GM23338 (cell line): ENCODE results near the gene CRYBG2.

Experiments
- CREB1 ChIP-seq: fragments of 250-450 bp; sonication (Bioruptor Pico); IDR thresholded peaks from 2 replicates; pipeline ENCODE4 v1.5.0; 2020; ENCODE audit warnings: low read depth, mild to moderate bottlenecking, moderate library complexity
- ETS1 ChIP-seq: IDR thresholded peaks from 2 replicates; pipeline ENCODE4 v1.6.1; 2016; ENCODE audit warnings: antibody characterized with exemption
- EZH2 ChIP-seq: fragments of 200-600 bp; sonication (generic); IDR thresholded peaks from one replicate; pipeline ENCODE4 v1.8.0; 2017; ENCODE audit warnings: antibody characterized with exemption, mild to moderate bottlenecking, low read depth; ENCODE audit not compliant: unreplicated experiment
- EZH2phosphoT487 ChIP-seq: fragments of 200-600 bp; sonication (generic); IDR thresholded peaks from one replicate; pipeline ENCODE4 v1.8.1; 2018; ENCODE audit warnings: antibody characterized with exemption; ENCODE audit not compliant: unreplicated experiment
- JUNB ChIP-seq: IDR thresholded peaks from one replicate; pipeline ENCODE4 v1.6.1; 2016; ENCODE audit warnings: antibody characterized with exemption; ENCODE audit not compliant: unreplicated experiment
- NANOG ChIP-seq: IDR thresholded peaks from 2 replicates; pipeline ENCODE4 v1.6.1; 2016; ENCODE audit warnings: antibody characterized with exemption, borderline replicate concordance
- POLR2AphosphoS5 ChIP-seq: IDR thresholded peaks from 2 replicates; pipeline ENCODE4 v1.6.1; 2016; ENCODE audit warnings: antibody characterized with exemption, low read depth
- STAT1 ChIP-seq: IDR thresholded peaks from one replicate; pipeline ENCODE4 v1.6.1; 2016; ENCODE audit warnings: antibody characterized with exemption; ENCODE audit not compliant: unreplicated experiment
- ZNF114 ChIP-seq: fragments of 250-450 bp; sonication (Bioruptor Pico); IDR thresholded peaks from 2 replicates; pipeline ENCODE4 v1.5.0; 2020; ENCODE audit warnings: mild to moderate bottlenecking, moderate library complexity
- ZNF331 ChIP-seq: fragments of 250-450 bp; sonication (Bioruptor Pico); IDR thresholded peaks from 2 replicates; pipeline ENCODE4 v1.5.0; 2020; ENCODE audit warnings: low read depth, mild to moderate bottlenecking, moderate library complexity
- TF ChIP-seq, protein P1 (sequence below), 2 experiments: fragments of 200-600 bp in 1 of 2; sonication (generic) in 1 of 2; conservative IDR thresholded peaks; 2 replicates each; pipeline versions ENCODE4 v1.5.1 to v1.6.1; 2016 to 2017; ENCODE audit warnings: antibody characterized with exemption in 2 of 2, low read depth in 2 of 2, mild to moderate bottlenecking in 2 of 2, moderate library complexity in 1 of 2
- TF ChIP-seq, protein P2 (sequence below): IDR thresholded peaks from one replicate; pipeline ENCODE4 v1.6.1; 2018; ENCODE audit warnings: antibody characterized with exemption; ENCODE audit not compliant: unreplicated experiment
- TF ChIP-seq, protein P3 (sequence below): fragments of 250-450 bp; sonication (Bioruptor Pico); IDR thresholded peaks from 2 replicates; pipeline ENCODE4 v1.5.0; 2020; ENCODE audit warnings: mild to moderate bottlenecking, moderate library complexity

DNA sequence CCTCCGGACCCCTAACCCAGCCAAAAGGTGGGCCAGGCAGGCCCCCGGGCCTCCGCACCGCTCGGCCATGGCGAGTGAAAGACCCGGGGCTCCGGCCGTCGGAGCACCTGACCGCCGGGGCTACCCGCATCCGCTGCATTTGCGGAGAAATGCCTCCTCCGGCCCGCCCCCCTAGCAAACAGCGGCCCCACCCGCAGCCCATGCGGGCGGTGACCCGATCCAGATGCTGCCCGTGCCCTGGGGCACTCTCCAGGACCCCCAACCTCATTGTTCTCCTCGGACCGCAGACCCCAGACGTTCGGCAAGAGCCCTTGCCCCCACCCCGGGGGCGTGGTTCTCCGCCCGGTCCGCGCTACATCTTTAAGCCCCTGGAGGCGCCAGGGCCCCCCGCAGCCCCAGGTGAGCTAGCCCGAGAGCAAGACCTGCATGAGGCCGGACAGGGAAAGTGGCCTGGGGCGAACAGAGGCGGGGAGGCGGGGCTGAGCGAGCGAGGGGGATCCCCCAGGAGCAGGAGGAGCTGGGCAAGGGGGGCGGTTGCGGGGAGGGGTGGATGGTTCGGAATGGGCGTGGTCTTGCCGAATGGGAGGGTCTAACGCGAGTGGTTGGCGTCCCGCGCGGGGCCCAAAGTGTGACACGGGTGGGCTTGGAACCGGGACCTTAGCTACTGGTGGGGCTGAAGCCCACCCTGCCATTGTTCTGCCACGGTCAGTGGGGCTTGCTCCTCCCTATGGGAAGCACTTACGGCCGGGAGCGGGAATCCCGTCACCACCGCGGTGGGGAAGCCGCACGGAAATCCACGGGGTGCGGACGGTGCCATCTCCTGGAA, 6.3 kb upstream of the CRYBG2 start:
- TF ChIP-seq, protein P1, sequence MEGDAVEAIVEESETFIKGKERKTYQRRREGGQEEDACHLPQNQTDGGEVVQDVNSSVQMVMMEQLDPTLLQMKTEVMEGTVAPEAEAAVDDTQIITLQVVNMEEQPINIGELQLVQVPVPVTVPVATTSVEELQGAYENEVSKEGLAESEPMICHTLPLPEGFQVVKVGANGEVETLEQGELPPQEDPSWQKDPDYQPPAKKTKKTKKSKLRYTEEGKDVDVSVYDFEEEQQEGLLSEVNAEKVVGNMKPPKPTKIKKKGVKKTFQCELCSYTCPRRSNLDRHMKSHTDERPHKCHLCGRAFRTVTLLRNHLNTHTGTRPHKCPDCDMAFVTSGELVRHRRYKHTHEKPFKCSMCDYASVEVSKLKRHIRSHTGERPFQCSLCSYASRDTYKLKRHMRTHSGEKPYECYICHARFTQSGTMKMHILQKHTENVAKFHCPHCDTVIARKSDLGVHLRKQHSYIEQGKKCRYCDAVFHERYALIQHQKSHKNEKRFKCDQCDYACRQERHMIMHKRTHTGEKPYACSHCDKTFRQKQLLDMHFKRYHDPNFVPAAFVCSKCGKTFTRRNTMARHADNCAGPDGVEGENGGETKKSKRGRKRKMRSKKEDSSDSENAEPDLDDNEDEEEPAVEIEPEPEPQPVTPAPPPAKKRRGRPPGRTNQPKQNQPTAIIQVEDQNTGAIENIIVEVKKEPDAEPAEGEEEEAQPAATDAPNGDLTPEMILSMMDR (conservative IDR thresholded peaks at IDR 0.05; ENCODE audit: low read depth in 2 of 2) = no peak
- TF ChIP-seq STAT1 = no peak
- TF ChIP-seq CREB1 (CRISPR knock-in tag) = no peak
- TF ChIP-seq EZH2 = no peak
- no peak for TF ChIP-seq EZH2phosphoT487
- TF ChIP-seq NANOG = no peak
- TF ChIP-seq POLR2AphosphoS5 = peak; percentile 58
- TF ChIP-seq ZNF331 (CRISPR knock-in tag) = no peak
- TF ChIP-seq, protein P2, sequence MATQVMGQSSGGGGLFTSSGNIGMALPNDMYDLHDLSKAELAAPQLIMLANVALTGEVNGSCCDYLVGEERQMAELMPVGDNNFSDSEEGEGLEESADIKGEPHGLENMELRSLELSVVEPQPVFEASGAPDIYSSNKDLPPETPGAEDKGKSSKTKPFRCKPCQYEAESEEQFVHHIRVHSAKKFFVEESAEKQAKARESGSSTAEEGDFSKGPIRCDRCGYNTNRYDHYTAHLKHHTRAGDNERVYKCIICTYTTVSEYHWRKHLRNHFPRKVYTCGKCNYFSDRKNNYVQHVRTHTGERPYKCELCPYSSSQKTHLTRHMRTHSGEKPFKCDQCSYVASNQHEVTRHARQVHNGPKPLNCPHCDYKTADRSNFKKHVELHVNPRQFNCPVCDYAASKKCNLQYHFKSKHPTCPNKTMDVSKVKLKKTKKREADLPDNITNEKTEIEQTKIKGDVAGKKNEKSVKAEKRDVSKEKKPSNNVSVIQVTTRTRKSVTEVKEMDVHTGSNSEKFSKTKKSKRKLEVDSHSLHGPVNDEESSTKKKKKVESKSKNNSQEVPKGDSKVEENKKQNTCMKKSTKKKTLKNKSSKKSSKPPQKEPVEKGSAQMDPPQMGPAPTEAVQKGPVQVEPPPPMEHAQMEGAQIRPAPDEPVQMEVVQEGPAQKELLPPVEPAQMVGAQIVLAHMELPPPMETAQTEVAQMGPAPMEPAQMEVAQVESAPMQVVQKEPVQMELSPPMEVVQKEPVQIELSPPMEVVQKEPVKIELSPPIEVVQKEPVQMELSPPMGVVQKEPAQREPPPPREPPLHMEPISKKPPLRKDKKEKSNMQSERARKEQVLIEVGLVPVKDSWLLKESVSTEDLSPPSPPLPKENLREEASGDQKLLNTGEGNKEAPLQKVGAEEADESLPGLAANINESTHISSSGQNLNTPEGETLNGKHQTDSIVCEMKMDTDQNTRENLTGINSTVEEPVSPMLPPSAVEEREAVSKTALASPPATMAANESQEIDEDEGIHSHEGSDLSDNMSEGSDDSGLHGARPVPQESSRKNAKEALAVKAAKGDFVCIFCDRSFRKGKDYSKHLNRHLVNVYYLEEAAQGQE = no peak
- TF ChIP-seq ETS1 = no peak; the same call in 1 of the 2 replicates
- no peak for TF ChIP-seq JUNB
- TF ChIP-seq ZNF114 (CRISPR knock-in tag) = no peak
- TF ChIP-seq, protein P3, sequence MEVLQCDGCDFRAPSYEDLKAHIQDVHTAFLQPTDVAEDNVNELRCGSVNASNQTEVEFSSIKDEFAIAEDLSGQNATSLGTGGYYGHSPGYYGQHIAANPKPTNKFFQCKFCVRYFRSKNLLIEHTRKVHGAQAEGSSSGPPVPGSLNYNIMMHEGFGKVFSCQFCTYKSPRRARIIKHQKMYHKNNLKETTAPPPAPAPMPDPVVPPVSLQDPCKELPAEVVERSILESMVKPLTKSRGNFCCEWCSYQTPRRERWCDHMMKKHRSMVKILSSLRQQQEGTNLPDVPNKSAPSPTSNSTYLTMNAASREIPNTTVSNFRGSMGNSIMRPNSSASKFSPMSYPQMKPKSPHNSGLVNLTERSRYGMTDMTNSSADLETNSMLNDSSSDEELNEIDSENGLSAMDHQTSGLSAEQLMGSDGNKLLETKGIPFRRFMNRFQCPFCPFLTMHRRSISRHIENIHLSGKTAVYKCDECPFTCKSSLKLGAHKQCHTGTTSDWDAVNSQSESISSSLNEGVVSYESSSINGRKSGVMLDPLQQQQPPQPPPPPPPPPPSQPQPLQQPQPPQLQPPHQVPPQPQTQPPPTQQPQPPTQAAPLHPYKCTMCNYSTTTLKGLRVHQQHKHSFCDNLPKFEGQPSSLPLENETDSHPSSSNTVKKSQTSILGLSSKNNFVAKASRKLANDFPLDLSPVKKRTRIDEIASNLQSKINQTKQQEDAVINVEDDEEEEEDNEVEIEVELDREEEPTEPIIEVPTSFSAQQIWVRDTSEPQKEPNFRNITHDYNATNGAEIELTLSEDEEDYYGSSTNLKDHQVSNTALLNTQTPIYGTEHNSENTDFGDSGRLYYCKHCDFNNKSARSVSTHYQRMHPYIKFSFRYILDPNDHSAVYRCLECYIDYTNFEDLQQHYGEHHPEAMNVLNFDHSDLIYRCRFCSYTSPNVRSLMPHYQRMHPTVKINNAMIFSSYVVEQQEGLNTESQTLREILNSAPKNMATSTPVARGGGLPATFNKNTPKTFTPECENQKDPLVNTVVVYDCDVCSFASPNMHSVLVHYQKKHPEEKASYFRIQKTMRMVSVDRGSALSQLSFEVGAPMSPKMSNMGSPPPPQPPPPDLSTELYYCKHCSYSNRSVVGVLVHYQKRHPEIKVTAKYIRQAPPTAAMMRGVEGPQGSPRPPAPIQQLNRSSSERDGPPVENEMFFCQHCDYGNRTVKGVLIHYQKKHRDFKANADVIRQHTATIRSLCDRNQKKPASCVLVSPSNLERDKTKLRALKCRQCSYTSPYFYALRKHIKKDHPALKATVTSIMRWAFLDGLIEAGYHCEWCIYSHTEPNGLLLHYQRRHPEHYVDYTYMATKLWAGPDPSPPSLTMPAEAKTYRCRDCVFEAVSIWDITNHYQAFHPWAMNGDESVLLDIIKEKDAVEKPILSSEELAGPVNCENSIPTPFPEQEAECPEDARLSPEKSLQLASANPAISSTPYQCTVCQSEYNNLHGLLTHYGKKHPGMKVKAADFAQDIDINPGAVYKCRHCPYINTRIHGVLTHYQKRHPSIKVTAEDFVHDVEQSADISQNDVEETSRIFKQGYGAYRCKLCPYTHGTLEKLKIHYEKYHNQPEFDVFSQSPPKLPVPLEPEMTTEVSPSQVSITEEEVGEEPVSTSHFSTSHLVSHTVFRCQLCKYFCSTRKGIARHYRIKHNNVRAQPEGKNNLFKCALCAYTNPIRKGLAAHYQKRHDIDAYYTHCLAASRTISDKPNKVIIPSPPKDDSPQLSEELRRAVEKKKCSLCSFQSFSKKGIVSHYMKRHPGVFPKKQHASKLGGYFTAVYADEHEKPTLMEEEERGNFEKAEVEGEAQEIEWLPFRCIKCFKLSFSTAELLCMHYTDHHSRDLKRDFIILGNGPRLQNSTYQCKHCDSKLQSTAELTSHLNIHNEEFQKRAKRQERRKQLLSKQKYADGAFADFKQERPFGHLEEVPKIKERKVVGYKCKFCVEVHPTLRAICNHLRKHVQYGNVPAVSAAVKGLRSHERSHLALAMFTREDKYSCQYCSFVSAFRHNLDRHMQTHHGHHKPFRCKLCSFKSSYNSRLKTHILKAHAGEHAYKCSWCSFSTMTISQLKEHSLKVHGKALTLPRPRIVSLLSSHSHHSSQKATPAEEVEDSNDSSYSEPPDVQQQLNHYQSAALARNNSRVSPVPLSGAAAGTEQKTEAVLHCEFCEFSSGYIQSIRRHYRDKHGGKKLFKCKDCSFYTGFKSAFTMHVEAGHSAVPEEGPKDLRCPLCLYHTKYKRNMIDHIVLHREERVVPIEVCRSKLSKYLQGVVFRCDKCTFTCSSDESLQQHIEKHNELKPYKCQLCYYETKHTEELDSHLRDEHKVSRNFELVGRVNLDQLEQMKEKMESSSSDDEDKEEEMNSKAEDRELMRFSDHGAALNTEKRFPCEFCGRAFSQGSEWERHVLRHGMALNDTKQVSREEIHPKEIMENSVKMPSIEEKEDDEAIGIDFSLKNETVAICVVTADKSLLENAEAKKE (CRISPR knock-in tag) = no peak
